ENCODE results near the gene ZBED6.

ZBED6 gene

GRCh38 chr1:203769505-203770343, 25.7 kb upstream of the ZBED6 start:
- CTCF ChIA-PET = no interaction called here
- POLR2A ChIA-PET = no interaction called here
- no peak for TF ChIP-seq CTCF (IDR thresholded peaks at IDR 0.05; ENCODE audit: control extremely low read depth, extremely low read depth, low read depth, missing control alignments)
- no peak for DNase-seq (ENCODE audit: extremely low spot score)

DNA sequence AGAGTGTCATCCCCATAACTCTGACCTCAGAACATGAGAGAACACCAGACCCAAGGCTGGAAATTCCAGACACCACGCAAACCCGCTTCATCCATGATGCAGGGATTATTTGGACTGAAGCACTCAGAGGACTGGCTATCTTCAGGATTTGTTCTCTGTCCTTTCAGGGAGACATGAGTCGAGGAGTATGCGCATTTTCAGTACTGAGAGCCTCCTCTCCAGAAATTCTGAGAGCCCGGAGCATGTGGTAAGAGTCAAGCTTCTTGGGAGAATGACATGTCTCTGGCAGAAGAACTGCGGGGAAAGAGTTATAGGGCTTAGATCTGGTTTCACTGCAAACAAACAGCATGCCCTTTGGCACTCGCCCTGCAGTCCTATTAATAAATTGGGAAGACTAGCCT, 23.5 kb upstream of the ZBED6 start:
- DNase-seq (ENCODE audit: extremely low spot score) = no peak
- POLR2A ChIA-PET = no interaction called here
- CTCF ChIA-PET = no interaction called here
- no peak for TF ChIP-seq CTCF (IDR thresholded peaks at IDR 0.05; ENCODE audit: control extremely low read depth, extremely low read depth, low read depth, missing control alignments)

DNA sequence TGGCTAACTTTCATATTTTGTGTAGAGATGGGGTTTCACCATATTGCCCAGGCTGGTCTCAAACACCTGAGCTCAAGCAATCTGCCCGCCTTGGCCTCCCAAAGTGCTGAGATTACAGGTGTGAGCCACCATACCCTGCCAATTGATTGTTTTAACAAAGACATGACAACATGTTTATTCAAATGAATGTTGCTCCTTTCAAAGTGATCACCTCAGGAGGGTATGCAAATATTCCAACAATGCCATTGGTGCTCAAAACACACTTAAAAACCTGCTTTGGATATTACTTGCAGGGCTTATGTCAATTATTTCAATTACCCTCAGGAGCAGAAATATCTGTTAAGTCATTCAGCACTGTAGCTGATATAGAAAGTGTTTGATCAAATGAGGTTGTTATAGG, 22.6 kb upstream of the ZBED6 start:
- ChIA-PET CTCF (no interaction called here), POLR2A (no interaction called here)
- TF ChIP-seq CTCF (IDR thresholded peaks at IDR 0.05; ENCODE audit: control extremely low read depth, extremely low read depth, low read depth, missing control alignments) = no peak
- DNase-seq (ENCODE audit: extremely low spot score) = no peak

DNA sequence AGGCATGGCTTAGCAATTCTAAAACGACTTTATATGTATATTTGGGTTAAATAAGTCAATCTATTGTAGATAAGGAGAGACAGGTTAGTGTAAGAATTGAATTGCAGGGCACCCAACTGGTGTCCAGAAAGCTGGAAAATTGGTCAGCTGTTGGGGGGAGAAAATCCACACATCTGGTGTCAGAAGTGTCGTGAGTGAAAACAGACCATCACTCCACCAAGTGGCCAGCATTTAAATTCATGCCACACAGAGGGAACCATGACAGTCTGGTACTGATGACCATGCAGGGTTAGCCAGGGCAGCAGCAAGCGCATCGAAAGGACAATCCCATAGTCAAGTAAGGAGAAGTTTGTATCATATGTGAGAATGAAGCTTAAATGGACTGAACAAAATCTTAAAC, 18.8 kb upstream of the ZBED6 start:
- ChIA-PET POLR2A (no interaction called here), CTCF (no interaction called here)
- no peak for DNase-seq (ENCODE audit: extremely low spot score)
- peak; percentile 19 for TF ChIP-seq CTCF (IDR thresholded peaks at IDR 0.05; ENCODE audit: control extremely low read depth, extremely low read depth, low read depth, missing control alignments)

- TF ChIP-seq CTCF (IDR thresholded peaks at IDR 0.05; ENCODE audit: control extremely low read depth, extremely low read depth, low read depth, missing control alignments) = no peak
- no peak for DNase-seq (ENCODE audit: extremely low spot score)
- ChIA-PET CTCF (no interaction called here), POLR2A (no interaction called here)
Measured at GRCh38 chr1:203777596-203777995, 17.8 kb upstream of the ZBED6 start.

DNA sequence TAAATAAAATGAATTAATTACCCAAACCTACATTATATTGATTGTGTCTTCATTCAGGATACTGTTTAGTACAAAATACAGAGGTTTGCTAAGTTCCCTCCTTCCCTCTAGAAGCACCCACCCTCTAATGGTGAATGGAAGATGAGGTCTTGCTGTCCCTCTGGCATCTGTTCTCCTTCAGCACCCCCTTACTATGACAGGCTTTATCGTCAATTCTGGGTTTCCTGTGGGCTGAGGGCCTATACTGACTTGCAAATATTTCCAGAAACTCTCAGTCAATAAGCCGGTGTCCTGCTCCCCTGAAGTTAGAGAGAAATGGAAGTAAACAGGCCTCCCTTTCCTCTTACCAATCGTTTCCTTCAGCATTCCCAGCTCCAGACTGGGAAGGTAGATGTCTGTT, 17.3 kb upstream of the ZBED6 start:
- POLR2A ChIA-PET = no interaction called here
- CTCF ChIA-PET = no interaction called here
- no peak for DNase-seq (ENCODE audit: extremely low spot score)
- TF ChIP-seq CTCF (IDR thresholded peaks at IDR 0.05; ENCODE audit: control extremely low read depth, extremely low read depth, low read depth, missing control alignments) = no peak

Data from GM10248 (cell line).